Suprapubic skin (tissue), 4 donors: Measurements from ENCODE around the gene PPP1R3G. TPM values are rescaled to one million over a fixed set of nuclear protein-coding genes. Genes with fewer than 3 reads are reported as not detected.

Experiments used
- DNase-seq, 2 donors: peaks; one replicate each; pipeline ENCODE4 v3.0.0-alpha.2; 2019; ENCODE audit warnings: low spot score in 2 of 2
- H3K27ac ChIP-seq: fragments of 200-600 bp; sonication (generic); one replicate; pipeline ENCODE4 v1.5.1; 2019
- H3K27me3 ChIP-seq: fragments of 200-600 bp; sonication (generic); one replicate; pipeline ENCODE4 v1.5.1; 2019
- H3K36me3 ChIP-seq: fragments of 200-600 bp; sonication (generic); one replicate; pipeline ENCODE4 v1.5.1; 2019
- H3K4me1 ChIP-seq: fragments of 200-600 bp; sonication (generic); one replicate; pipeline ENCODE4 v1.5.1; 2019
- H3K4me3 ChIP-seq: fragments of 200-600 bp; sonication (generic); one replicate; pipeline ENCODE4 v1.5.1; 2019; ENCODE audit warnings: mild to moderate bottlenecking
- H3K9me3 ChIP-seq: fragments of 200-600 bp; sonication (generic); one replicate; pipeline ENCODE4 v1.5.1; 2019
- CTCF ChIP-seq, 2 donors: fragments of 200-600 bp in 1 of 2; fragments of 450-650 bp in 1 of 2; sonication (generic) in 1 of 2; IDR thresholded peaks; one replicate each; pipeline ENCODE4 v1.5.1; 2016 to 2019; ENCODE audit warnings: antibody characterized with exemption in 2 of 2, mild to moderate bottlenecking in 1 of 2, moderate library complexity in 1 of 2
- EP300 ChIP-seq: sonication (generic); formaldehyde crosslinking; IDR thresholded peaks from one replicate; pipeline ENCODE4 v1.6.1; 2017; ENCODE audit warnings: antibody characterized with exemption
- POLR2A ChIP-seq, 2 donors: fragments of 450-650 bp; IDR thresholded peaks; one replicate each; pipeline ENCODE4 v1.6.1; 2017; ENCODE audit warnings: antibody characterized with exemption in 2 of 2, mild to moderate bottlenecking in 2 of 2, moderate library complexity in 2 of 2
- POLR2AphosphoS5 ChIP-seq, 3 donors: sonication (generic); formaldehyde crosslinking; IDR thresholded peaks; one replicate each; pipeline ENCODE4 v1.6.1; 2017; ENCODE audit warnings: antibody characterized with exemption in 3 of 3
- WGBS: methylation state at CpG from one replicate; pipeline ENCODE4 v1.1.5; 2018; 5-methylcytosine and 5-hydroxymethylcytosine counted together
- total RNA-seq, 4 donors: library from RNA; depleted of rRNA; stranded (reverse); fragments of >200 nt; gene quantifications; one replicate each; pipeline ENCODE4 v1.1.0, GENCODE V29; 2016

Gene PPP1R3G
- total RNA-seq, 4 donors from 2014 or later, result 0.38 to 0.80 (median 0.67) TPM

GRCh38 chr6:5080574-5080973 lies 4.6 kb upstream of the PPP1R3G start:
- Histone ChIP-seq H3K36me3 (no peaks in the 10 kb centered on the region), H3K4me1 (peaks cover 35% of the 10 kb centered on the region), H3K9me3 (no peaks in the 10 kb centered on the region), H3K4me3 (no peak overlapping the region), H3K27ac (no peak overlapping the region), H3K27me3 (peaks cover under 1% of the 10 kb centered on the region)
- TF ChIP-seq POLR2AphosphoS5 (IDR thresholded peaks at IDR 0.05) (no peak), CTCF (IDR thresholded peaks at IDR 0.05) (no peak), POLR2A (IDR thresholded peaks at IDR 0.05) (no peak), EP300 (no peak)
- WGBS, result 55% methylated on average over 3 of the region's 3 CpGs
- DNase-seq, result no peak

- Histone ChIP-seq H3K36me3 (no peaks in the 10 kb centered on the region), H3K4me1 (peaks cover 41% of the 10 kb centered on the region), H3K27ac (no peak overlapping the region), H3K4me3 (no peak overlapping the region), H3K9me3 (no peaks in the 10 kb centered on the region), H3K27me3 (peaks cover 6% of the 10 kb centered on the region)
- WGBS, result 98% methylated on average over 3 of the region's 3 CpGs
- no peak for DNase-seq
- no peak for TF ChIP-seq CTCF (IDR thresholded peaks at IDR 0.05)
- no peak for TF ChIP-seq EP300
- no peak for TF ChIP-seq POLR2A (IDR thresholded peaks at IDR 0.05)
- TF ChIP-seq POLR2AphosphoS5 (IDR thresholded peaks at IDR 0.05), result no peak
Observed at GRCh38 chr6:5081182-5081581, 4.0 kb upstream of the PPP1R3G start.

- peak overlapping the region; percentile 55 for H3K27ac ChIP-seq
- 64% methylated on average over 4 of the region's 4 CpGs for WGBS
Observed at GRCh38 chr6:5081955-5082354, 3.2 kb upstream of the PPP1R3G start.

GRCh38 chr6:5082487-5083306 lies 2.4 kb upstream of the PPP1R3G start:
- H3K27ac ChIP-seq, result peak overlapping the region; percentile 55
- no peaks in the 10 kb centered on the region for H3K9me3 ChIP-seq
- WGBS, result 51% methylated on average over 12 of the region's 12 CpGs
- TF ChIP-seq POLR2A (IDR thresholded peaks at IDR 0.05), result no peak
- no peak for TF ChIP-seq EP300
- no peak for TF ChIP-seq POLR2AphosphoS5 (IDR thresholded peaks at IDR 0.05)
- TF ChIP-seq CTCF (IDR thresholded peaks at IDR 0.05), result no peak
- no peak overlapping the region for H3K4me3 ChIP-seq
- H3K27me3 ChIP-seq, result peaks cover 20% of the 10 kb centered on the region
- peaks cover 43% of the 10 kb centered on the region for H3K4me1 ChIP-seq
- H3K36me3 ChIP-seq, result no peaks in the 10 kb centered on the region
- peak in 1 of 2 donors; percentile 85 for DNase-seq

More at GRCh38 chr6:5081955-5082354, 3.2 kb upstream of the PPP1R3G start:
- peaks cover 43% of the 10 kb centered on the region for H3K4me1 ChIP-seq
- peaks cover 14% of the 10 kb centered on the region for H3K27me3 ChIP-seq
- no peaks in the 10 kb centered on the region for H3K36me3 ChIP-seq
- TF ChIP-seq POLR2A (IDR thresholded peaks at IDR 0.05) (no peak), POLR2AphosphoS5 (IDR thresholded peaks at IDR 0.05) (no peak), EP300 (no peak), CTCF (IDR thresholded peaks at IDR 0.05) (no peak)
- H3K4me3 ChIP-seq, result no peak overlapping the region
- no peak for DNase-seq
- no peaks in the 10 kb centered on the region for H3K9me3 ChIP-seq

GRCh38 chr6:5083307-5083583 lies 1.9 kb upstream of the PPP1R3G start:
- H3K36me3 ChIP-seq, result no peaks in the 10 kb centered on the region
- peaks cover 20% of the 10 kb centered on the region for H3K27me3 ChIP-seq
- no peak overlapping the region for H3K27ac ChIP-seq
- H3K4me1 ChIP-seq, result peaks cover 43% of the 10 kb centered on the region
- no peaks in the 10 kb centered on the region for H3K9me3 ChIP-seq
- H3K4me3 ChIP-seq, result no peak overlapping the region
- DNase-seq, result no peak
- TF ChIP-seq EP300 (no peak), POLR2AphosphoS5 (IDR thresholded peaks at IDR 0.05) (no peak), CTCF (IDR thresholded peaks at IDR 0.05) (no peak), POLR2A (IDR thresholded peaks at IDR 0.05) (no peak)
- 33% methylated on average over 3 of the region's 4 CpGs for WGBS
